GM10847 (cell line): ENCODE data around the gene PRKAR2A.

ENCODE experiments used
- POLR2A ChIP-seq: IDR thresholded peaks from 2 replicates; pipeline ENCODE4 v1.6.1; 2011; ENCODE audit not compliant: insufficient read length; ENCODE audit errors: extremely low read depth

The PRKAR2A gene

DNA sequence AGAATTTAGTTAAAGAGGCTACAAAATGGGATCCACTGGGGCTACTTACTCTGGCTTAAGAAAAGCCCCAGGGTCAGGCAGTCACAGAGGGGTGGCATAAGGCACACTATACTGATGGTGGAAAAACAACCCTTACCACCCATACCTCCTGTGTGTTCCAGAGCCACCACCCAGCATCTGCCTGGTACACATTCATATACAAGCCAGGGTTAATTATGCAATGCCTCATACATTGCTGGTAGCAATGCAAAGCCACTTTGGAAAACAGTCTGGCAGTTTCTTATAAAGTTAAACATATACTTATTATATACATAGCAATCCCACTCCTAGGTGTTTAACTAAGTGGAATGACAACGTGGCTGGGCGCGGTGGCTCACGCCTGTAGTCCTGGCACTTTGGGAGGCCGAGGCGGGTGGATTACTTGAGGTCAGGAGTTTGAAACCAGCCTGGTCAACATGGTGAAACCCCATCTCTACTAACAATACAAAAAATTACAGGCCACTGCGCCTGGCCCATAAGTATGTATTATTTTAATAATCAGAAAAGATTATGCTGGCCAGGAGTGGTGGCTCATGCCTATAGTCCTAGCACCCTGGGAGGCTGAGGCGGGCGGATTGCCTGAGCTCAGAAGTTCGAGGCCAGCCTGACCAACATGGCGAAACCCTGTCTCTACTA lies 146.8 kb downstream of the PRKAR2A start:
- no peak for TF ChIP-seq POLR2A

DNA sequence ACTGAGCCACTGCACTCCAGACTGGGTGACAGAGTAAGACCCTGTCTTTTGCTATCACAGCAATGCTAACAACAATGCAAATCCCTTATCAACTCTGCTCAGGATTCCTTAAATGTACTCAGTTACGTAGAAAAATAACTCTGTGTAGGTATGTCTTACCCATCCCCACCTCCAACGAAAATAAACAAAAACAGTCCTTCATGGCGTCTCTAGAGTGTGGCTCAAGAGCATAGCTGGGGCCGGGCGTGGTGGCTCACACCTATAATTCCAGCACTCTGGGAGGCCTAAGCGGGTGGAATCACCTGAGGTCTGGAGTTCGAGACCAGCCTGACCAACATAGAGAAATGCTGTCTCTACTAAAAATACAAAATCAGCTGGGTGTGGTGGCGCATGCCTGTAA lies 148.8 kb downstream of the PRKAR2A start:
- TF ChIP-seq POLR2A: no peak

DNA sequence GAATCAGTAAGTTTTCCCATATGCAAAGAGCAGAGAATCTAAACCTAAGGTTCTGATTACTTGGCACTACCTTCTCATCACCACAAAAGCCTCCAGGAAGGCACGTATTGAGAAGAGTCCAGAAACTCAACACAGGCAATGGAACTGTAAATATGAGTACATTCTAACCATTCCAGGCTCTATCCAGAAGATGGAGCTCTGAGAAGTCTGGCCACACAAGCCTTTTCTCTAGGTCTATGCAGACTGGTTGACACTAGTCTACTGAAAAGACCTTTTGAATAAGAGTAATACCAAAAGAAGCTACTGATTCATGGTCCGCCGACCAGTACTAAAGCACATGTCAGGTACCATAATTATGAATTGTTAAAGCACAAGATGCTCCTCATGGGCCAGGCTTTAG lies 149.7 kb downstream of the PRKAR2A start:
- no peak for TF ChIP-seq POLR2A

DNA sequence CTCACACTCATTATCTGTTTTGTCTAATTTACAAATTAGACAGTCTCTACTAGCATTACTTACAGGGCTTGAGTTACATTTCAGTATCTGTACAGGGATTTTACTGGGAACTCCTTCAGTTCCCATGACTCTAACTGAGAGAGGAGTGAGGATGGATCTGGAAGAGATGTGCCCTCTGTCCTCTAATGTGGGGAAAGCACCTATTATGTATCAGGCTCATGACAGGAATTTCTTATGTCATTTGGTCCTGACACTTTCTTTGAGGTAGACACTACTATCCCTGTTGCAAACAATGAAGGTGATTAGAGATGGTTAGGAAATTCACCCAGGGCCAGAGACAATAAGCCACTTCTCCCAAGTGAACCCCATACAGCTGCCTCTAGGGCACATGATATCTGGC lies 151.1 kb downstream of the PRKAR2A start:
- TF ChIP-seq POLR2A: no peak
